ENCODE measurements around the gene SNX27.
"Not testable (repeated sequence)": the region's sequence is repeated elsewhere in the genome, so short reads cannot be mapped to it uniquely, and the experiment has no call there.

Gene SNX27

GRCh38 chr1:151611832-151612500 lies at the start of gene SNX27:
Gene SNX27, plus strand, starts transcription at chr1:151612050. Its CDS starts 152 bp downstream, at chr1:151612202.
- DNase-seq = peak; percentile 57 to 92 (median 85)

GRCh38 chr1:151562661-151563060 lies 49.2 kb upstream of the SNX27 start:
- DNase-seq = no peak

DNA sequence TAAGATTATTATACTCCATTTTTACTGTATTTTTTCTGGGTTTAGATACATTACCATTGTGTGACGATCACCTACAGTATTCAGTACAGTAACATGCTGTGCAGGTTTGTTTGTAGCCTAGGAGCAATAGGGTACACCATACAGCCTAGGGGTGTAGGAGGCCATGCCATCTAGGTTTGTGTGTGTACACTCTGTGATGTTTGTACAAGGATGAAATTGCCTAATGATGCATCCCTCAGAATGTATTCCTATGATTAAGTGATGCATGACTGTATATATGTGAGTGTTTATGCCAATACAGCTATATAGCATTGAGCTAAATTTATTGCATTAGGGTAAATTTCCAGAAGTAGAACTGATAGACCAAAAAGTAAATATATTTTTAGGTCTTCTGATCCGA lies 48.5 kb upstream of the SNX27 start:
- DNase-seq = no peak

DNA sequence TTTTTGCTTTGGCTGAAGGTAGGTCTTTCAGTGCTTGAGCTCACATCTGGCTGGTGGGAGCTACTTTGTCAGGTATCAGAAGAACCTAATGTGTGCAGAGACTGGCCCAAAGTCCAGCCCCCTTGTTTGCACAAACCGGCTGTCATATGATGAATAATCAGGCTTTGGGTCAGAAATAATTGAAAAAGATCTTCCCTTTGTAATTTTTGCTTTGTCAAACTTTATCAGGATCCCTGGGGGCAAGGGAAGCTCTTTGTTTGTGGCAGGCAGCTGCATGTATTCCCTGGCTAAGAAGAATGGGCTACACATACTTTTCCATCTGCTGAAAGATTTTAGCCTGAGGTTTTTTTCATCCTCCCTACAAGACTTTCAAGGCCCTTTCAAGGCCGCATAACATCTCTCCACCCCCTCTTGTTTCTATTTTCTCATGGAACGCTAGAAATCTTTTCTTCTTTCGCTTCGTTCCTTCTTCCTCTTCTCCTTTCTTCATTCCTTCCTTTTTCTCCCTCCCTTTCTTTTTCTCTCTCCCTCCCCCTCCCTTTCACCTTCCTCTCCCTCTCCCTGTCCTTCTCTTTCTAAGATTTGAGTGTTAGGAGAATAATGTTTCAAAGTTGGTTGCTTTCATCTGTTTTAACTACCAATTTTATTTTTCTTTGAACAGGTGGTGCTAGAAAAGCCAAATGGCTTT lies 46.2 kb upstream of the SNX27 start:
- no peak for DNase-seq

- DNase-seq = peak in 1 of 14 donors; percentile 25
Measured at GRCh38 chr1:151568626-151569088, 43.2 kb upstream of the SNX27 start.

DNA sequence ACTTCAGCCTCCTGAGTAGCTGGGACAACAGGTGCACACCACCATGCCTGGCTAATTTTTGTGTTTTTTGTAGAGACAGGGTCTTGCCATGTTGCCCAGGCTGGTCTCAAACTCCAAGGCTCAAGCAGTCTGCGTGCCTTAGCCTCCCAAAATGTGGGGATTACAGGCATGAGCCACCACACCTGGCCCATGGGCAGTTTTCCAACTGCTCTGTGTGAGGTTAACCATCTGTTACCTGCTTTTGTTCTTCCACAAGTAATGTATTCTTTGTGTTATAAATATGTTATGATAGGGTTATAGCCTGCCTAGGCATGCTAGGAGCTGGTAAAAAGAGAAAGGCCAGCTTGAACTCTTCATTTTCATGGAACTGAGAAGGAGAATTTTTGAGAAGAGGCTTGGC lies 41.0 kb upstream of the SNX27 start:
- DNase-seq = peak in 1 of 14 donors; percentile 47

GRCh38 chr1:151574575-151575529 lies 37.0 kb upstream of the SNX27 start:
- DNase-seq = no peak

GRCh38 chr1:151577173-151577572 lies 34.7 kb upstream of the SNX27 start:
- no peak for DNase-seq

- no peak for DNase-seq
Measured at GRCh38 chr1:151578941-151579340, 32.9 kb upstream of the SNX27 start.

GRCh38 chr1:151579436-151580225 lies 32.2 kb upstream of the SNX27 start:
- no peak for DNase-seq

GRCh38 chr1:151581451-151581850 lies 30.4 kb upstream of the SNX27 start:
- DNase-seq = no peak

DNA sequence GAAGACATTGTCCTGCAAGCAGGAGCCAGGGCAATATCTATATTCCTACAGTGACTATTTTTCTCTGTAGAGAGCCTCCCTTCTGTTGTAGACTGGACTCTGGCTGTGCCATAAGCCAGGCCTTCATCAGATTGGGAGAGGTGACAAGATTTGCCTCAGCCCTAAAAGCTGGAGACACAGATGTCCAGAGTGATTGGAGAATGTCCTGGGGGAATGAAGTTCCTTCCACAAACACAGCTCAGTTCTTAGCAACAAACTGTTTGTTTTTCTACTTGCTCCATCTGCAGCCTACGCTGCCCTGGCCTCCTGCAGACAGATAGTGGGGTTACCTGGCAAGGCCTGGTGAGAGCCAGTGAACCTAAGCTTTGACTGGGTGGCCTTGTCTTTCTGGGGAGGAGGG lies 29.9 kb upstream of the SNX27 start:
- no peak for DNase-seq

DNA sequence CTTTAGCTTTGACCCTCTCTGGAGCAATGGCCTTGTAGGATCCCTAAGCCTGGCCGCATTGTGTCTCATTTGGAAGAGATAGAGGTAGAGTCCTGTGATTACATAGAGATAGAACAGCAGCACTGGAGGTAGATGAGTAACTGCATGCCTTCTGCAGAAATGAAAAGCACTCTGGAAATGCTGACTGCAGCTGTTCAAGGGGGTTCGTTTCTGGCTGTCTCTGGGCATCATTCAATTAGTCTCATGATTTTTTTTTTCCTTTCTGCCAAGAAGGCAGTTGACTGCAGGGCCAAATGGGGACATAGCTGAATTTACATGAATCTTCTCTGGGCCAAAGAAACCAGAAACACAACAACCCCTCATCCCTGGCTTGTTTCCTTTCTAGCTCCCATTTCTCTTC lies 28.1 kb upstream of the SNX27 start:
- DNase-seq = no peak

- peak in 1 of 14 donors; percentile 2 for DNase-seq
Measured at GRCh38 chr1:151584278-151584677, 27.6 kb upstream of the SNX27 start.

DNA sequence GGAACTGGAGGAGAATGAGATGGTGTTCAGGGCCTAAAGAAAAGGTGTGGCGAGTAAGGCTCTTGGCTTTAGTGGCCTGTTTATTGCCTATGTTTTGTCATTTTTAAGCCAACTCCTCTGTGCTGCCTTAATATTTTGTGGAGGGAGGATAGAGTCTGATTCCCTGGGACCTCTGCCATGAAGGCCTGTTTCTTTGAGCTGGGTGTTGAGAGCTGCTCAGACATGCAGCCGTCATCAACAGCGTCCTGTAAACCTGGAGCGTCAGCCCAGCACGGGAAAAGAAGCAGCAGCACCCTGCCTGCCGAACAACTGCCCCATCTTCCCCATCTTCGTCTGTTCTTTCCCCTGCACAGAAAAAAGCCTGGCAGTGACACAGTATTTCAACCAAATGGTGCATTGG lies 27.1 kb upstream of the SNX27 start:
- no peak for DNase-seq

DNA sequence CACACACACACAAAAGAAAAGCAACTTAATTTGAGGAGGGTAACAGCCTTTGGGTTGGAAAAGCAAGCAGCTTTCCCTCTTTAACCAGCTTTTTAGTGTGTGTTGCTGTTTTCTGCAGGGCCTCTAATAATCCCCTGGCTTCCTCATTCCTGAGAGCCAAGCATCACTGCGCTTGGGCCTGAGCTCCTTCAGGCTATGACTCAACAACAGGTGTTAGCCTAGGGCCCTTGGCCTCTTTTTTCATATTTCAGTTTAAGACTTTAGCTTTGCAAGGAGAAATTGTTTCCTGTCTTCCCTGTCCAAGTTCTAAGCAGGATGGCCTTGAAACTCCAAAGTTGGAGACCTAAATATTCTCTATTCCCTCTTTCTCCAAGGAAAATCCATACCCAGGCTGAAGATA lies 26.2 kb upstream of the SNX27 start:
- no peak for DNase-seq

- DNase-seq = no peak
Measured at GRCh38 chr1:151590961-151591360, 20.9 kb upstream of the SNX27 start.

- DNase-seq = peak in 1 of 14 donors; percentile 8
Measured at GRCh38 chr1:151593730-151594129, 18.1 kb upstream of the SNX27 start.

DNA sequence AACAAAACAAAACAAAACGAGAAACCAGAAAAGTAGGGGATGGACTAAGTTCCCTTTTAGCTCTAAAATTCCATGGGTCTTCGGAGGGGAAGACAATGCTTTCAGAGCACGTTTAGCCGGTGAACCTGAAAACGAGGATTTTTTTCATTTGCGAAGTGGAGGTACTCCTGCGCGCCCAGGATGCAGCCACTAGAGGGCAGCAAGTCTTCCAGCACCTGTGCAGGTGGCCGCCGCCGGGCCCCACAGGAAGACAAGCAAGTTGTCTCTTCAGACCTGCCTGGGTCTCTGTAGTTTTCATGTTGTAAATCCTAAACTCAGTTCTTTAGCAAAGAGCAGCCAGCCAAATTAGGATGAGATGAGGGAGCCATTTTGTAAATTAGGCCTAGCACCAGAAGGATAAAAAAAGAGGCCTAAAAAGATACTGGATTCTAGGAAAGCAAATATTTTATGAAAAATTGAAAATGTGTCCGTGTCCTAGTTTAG lies 17.7 kb upstream of the SNX27 start:
- peak in 9 of 14 donors; percentile 3 to 50 (median 22) for DNase-seq

DNA sequence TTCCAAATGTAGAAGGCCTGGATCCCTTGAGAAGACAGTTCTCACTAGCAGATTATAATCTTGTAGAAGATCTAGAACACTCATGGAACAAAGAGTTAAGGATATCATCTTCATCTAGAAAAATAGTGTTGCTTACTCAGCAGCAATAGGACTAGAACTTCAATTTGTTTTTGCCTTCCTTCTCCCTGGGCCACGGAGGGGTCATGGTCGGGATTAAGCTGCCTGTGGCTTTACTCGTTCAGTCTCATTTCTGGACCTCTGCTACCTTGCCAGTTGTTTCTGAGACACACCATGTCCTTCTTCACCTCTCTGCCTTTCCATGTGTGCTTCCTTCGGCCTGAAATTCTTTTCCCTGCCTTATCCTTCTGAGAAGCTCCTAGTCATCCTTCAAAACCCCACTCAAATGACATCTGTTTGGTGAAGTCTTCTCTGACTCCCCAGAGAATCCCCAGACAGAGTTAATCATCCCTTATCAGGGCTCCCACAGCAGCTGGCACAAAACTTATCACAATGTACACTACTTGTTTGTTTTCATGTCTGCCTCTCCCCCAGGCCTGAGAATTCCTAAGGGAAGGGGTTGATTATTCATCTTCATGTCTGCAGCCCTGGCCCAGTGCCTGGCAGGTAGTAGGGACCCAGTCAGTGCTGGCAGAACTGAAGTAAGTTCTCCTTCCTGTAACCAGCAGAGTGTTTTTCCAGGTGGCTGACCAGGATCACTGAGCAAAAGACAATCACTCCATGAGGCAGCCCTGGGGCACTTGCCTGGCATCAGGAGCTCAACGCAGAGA lies 15.5 kb upstream of the SNX27 start:
- DNase-seq = no peak

- not testable (repeated sequence) for DNase-seq
Measured at GRCh38 chr1:151602550-151602949, 9.3 kb upstream of the SNX27 start.
